HL-60/S4 treated with phorbol 12-myristate 13-acetate at 8.2 ng/mL for 4 days and 3 days (cell line): ENCODE measurements around the gene AGFG2.

Source experiments
- in situ Hi-C: fragments of 300-500 bp; cut with MboI; formaldehyde crosslinking; loops from 2 replicates; pipeline ENCODE4 v1.15.0; 2022; ENCODE audit warnings: low sequenced_read_pairs

AGFG2 gene

DNA sequence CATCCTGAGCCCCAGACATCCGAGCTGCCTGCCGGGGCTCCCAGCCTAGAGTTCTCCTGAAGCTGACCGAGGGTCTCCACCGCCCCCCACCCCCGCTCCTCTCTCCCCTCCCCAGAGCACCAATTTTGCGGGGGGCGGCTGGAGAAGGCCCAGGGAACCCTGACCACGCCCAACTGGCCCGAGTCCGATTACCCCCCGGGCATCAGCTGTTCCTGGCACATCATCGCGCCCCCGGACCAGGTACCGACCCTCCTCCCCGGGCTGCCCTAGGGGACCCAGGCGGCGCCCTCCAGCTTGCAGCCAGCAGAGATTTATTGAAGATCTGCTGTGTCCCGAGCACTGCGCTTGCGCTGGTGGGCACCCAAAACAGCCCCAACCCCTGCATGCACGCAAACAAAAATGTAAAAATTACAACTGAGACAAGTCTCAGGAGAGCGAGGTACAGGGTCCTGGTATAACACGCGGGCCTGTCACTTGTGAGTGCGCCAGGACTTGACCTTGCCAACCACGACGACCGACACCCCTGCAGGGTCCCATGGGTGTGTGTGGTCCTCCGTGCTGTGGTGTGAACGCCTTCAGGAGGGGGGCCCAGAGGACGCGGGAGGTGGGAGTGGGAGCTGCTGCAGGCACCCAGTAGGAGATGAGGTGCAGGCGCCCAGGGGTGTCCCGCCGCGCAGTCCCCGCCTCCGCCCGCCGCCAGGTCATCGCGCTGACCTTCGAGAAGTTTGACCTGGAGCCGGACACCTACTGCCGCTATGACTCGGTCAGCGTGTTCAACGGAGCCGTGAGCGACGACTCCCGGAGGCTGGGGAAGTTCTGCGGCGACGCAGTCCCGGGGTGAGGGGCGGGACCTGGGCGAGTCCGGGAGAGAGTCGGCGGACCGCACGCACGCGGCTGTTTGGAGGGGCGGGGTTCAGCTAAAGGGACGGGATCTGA, 66.2 kb downstream of the AGFG2 start:
- in situ Hi-C loops, result no loop called here

DNA sequence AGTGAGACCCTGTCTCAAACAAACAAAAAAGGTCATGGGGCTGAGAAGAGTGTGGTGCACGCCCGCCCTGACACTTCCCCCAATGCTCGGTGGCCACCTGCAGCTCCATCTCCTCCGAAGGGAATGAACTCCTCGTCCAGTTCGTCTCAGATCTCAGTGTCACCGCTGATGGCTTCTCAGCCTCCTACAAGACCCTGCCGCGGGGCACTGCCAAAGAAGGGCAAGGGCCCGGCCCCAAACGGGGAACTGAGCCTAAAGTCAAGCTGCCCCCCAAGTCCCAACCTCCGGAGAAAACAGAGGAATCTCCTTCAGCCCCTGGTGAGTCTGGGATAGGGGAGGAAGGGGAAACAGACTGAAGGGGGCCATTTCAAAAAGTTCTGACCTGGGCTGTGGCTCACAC, 67.3 kb downstream of the AGFG2 start:
- in situ Hi-C loops, result no loop called here

DNA sequence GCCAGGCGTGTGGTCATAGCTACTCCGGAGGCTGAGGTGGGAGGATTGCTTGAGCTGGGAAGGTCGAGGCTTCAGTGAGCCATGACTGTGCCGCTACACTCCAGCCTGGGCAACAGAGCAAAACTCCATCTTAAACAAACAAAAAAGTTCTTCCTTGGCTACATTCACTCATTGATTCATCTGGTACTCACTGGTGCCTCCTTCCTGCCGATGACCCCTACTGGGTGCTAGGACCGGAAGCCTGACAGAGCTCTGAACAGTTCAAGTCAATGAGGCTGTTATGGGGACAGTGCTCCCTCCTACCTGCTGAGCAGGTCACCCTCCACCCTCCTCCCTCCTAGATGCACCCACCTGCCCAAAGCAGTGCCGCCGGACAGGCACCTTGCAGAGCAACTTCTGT, 68.1 kb downstream of the AGFG2 start:
- in situ Hi-C loops, result no loop called here

DNA sequence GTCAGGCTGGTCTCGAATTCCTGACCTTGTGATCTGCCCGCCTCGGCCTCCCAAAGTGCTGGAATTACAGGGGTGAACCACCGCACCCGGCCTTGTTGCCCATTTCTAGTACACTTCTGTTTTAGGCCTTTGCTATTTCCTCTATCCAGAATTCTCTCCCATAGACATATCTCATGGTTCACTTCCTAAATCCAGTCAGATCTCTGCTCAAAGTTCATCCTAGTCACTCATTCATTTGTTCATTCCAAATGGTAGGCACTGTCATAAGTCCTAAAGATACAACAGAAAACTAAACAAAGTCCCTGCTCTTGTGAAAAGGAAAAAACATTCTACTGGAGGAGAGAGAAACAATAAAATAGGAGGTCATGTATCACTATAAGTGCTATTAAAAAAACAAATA, 71.0 kb downstream of the AGFG2 start:
- in situ Hi-C loops, result no loop called here

DNA sequence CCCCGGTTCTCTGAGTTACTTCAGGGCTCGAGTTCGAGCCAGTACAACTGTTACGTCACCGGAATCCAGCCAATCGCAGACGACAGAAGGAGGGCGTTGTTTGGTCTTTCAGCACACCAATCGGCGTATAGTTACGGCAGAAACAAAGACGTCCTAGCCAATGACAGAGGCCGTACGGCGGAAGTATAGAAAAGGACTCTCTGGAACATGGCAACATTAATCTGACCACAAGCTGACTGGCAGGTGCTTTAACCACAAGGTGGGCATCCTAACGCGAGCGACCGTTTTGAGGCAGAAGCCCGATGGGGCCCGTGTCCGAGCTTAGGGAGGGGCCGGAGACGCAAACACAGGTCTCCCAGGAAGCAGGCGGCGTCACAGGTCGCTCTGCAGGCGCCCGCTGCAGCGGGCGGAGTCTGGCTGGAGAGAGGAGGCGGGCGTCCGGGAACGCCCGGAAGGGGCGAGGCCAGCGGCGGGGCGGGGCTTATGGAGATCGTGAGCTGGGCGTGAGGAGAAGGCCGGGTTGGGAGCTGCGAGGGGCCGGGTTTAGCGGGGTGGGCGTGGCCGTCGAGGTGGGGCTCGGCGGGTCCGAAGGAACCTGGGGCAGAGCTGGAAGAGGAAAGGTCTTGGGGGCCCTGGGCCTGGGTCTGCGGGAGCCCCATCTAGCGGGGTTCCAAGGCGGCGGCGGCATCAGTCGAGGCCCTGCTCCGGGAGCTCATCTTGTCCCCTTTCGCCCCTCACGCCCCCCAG, 73.2 kb downstream of the AGFG2 start, which contains the start of gene MOSPD3:
TSS of gene MOSPD3 (plus strand) at position 558 of the 747 bp plus-strand sequence. CDS start 252 bp downstream, outside the sequence.
- in situ Hi-C loops, result no loop called here

DNA sequence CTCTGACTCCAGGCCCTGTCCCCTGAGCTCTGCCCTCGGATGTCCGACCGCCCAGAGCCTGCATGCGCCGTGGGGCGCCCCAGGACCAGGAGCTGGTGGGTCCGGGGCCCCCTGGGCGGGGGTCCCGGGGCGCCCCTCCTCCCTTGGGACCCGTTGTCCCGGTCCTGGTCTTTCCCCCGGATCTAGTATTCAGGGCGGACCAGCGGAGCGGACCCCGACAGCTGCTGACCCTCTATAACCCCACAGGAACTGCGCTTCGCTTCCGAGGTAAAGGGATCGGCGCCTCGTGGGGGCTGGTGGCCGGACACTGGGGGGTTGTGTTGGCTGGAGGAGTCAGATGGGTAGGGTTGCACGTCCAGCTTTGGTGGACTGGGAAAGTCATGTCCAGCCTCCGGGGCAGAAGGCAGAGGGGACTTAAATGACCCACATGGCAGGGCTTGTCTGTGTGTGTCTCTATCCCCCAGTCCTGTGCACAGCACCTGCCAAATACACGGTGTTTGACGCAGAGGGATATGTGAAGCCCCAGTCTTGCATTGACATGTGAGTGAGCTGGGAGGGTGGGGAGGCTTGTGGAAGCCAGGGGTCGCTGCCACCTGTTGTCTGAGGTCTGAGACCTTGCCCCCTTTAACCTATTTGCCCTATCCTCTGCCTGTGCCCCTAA, 73.9 kb downstream of the AGFG2 start:
- in situ Hi-C loops, result no loop called here

DNA sequence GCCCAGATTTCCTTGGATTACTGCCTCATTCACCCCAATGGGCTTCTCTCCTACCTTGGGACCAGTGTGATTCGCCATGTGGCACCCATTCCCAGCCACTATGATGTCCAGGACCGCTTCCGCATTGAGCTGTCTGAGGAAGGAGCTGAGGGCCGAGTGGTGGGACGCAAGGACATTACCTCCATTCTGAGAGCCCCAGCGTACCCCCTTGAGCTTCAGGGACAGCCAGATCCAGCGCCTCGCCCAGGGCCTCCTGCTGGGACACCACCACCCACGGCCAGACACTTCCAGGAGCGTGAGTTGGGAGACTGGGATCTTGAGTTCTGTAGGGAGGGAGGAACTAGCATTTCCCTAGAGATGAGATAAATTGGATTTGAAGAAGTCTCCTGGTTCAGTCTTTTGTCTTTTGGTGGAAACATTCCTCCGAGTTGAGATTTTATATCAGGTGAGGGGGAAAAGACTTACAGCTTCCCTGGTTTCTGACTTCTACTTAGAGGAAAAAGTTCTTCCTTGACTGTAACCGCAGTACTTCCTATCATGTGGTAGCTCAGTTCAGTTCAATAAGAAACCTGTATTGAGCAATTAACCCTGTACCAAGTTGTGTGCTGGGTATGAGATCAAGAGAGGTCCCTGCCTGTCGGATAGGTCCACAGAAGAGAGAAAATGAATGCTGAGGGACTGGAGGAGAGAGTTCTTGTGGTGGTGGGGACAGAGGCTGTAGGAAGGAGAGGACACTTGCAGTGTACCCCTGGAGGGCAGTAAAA, 74.6 kb downstream of the AGFG2 start:
- in situ Hi-C loops, result no loop called here

DNA sequence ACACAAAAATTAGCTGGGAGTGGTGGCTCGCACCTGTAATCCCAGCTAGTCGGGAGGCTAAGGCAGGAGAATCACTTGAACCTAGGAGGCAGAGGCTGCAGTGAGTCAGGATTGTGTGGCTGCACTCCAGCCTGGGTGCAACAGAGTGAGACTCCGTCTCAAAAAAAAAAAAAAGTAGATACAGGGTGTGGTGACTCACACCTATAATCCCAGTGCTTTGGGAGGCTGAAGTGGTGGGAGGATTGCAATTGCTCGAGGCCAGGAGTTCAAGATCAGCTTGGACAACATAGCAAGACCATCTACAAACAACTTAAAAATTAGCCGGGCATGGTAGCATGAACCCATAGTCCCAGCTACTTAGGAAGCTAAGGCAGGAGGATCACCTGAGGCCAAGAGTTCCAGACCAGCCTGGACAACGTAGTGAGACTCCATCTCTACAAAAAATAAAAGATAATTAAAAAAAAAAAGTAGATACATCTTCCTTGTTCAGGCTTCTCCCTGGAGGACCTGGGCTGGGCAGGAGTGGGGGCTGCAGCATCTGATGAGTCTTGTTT, 75.4 kb downstream of the AGFG2 start:
- in situ Hi-C loops, result no loop called here
